Activated T-cell treated with anti-CD3 and anti-CD28 coated beads for 1 hour (primary cell): ENCODE results near the gene CELF2.
"Not testable (repeated sequence)": the region's sequence is repeated elsewhere in the genome, so short reads cannot be mapped to it uniquely, and the experiment has no call there.

Experiments used
- DNase-seq: peaks from one replicate; pipeline ENCODE4 v3.0.0-alpha.2; 2020; ENCODE audit warnings: low read depth

CELF2 gene

DNA sequence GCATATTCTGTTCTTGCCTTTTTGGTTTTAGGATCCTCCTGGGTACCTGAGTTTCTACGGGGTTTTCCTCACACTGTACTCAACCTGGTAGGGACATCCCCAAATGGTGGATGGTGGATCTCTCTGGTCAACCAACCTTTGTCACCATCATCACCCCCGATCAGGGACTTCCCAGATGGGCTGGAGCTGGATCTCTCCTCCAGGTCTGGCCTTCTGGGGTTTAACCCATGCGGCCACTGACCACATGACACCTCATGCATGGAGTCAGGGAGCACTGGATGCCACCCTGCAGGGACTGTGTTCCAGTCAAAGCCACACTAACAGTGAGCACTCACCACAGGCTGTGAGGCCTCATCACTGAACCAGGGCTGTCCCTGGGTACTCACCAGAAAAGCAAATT lies 80.0 kb downstream of the CELF2 start:
- no peak for DNase-seq

DNA sequence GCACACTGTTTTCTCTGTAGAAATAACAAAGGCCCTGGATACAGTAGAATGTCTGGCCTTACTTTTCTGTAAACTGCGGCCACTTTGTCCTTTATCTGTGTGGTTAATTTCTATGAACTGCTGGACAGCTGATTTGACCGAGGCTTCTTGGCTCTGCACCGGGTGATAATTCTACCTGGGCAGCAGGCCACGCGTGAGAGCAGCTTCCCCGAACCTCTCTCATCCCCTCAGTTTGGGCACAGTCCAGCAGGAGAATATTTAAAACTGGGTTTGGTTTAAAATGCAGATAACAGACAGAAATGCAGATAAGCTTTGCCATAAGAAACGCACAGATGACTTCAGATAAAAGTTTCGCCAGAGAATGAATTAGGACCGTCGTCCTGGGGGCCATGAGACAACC lies 81.0 kb downstream of the CELF2 start:
- no peak for DNase-seq

DNA sequence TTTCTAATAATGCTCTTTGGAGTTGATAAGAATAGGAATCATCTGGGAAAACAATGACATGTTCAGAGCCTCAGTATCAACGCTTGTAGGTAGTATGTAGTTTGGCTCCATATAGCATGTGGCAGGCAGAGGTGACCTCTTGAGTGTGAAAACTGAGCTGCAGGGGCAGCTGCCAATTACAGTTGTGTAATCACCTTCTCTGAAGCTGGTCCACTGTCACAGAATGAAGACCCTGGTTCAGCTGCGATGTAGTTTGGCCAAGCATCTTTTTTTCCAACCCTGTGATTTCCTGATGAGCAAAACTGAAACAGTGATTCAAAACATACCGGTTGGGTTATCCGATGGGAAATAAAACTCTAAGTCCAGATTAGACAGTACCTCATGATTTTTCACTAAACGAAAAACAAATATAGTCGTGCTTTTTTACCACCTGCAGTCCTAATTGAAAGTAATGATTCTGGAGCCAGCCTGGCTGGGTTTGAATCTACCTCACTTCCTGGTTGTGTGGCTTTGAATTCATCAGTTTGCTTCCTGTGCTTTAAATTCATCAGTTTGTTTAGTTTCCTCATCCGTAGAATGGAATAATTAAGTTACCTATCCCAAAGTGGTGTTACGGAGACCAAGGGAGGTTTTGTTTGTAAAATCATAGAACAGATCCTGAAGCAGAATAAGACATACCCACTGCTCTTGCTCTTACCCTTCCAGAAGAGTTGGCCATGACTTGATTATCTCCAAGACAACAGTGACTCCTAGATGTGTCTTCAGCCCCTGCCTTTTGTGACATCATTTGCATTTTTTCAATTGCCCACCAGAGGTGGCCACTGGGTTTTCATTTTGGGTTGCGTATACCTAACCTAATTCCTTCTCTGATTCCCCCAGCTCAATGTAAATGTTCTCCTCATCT lies 87.4 kb downstream of the CELF2 start:
- no peak for DNase-seq

DNA sequence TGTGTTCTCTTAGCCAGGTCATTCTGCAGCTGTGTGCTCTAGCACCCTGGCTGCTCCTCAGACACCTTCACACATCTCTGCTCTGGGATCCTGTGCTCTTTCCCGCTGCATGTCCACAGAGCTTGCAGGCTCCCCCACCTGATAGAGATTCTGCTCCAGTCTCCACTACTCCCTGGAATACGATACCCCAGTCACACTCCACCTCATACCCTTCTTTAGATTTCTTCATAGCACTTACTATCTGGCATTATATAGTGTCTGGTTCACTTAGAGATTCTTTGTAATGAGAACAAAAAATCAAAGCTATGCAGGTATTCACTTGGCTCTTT lies 88.0 kb downstream of the CELF2 start:
- no peak for DNase-seq

DNA sequence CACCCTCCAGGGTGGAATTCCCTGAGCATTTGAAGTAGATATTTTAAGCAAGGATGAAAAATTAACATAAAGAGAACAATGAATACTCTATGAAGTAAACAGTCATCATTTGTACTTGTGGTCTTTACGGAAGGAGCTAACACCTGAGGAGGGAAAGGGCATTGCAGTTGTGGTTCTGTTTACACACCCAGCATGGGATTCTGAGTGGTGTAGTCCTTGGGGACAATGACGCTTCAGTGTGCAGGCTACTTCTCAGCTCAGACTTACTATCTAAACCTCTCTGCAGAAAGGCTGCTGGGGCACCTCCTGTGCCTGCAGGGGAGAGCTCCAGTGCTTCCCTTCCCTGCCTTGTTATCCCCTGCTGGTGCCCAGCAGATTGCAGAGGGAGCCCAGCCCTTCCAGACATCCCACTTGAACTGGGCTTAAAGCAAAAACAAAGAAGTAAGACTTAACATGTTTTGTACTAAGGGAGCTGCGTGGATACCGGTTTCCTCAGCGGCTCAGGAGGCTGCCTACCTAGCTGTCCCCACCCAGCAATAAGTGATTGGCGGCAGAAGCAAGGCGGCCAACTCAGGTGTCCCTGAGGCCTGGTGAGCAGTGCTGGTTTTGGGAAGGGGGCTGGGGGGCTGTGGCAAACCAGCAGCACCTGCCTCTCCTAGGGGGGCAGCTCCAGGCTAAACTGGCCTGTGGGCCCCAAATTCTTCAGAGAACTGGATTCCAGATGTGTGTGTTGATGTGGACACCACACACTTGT lies 89.1 kb downstream of the CELF2 start:
- no peak for DNase-seq

DNA sequence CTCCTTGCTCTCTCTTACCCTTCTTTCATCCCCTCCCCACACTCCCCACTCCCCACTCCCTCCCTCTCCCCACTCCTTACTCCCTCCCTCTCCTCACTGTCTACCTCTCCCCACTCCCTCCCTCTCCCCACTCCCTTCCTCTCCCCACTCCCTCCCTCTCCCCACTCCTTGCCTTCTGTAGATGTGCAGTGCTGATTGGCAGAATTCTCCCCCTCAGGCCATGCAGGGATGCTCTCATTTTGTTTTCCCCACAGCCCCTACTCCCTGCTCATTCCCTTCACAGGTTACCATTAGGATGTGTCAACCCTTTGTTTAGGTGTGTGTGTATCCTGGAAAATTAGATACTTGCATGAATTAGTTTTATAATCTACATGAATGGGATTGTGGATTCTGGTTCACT lies 90.3 kb downstream of the CELF2 start:
- DNase-seq: no peak

DNA sequence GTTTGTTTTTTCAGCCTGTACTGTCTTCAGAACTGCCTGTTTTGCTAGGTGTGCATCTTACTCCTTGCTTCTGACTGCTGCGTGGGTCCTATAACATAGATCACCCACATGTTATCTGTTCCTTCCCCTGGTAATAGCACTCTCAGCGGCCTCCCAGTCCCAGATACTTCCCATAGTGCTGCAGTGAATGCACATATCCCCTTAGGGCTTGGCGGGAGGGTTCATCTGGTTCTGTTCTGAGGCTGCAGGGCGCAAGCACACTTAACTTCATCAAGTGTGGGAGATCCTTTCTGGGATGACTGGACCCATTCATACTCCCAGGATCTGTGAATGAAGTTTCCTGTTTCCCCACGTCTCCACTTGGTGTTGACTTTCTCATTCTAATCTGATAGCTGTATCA lies 90.7 kb downstream of the CELF2 start:
- no peak for DNase-seq

DNA sequence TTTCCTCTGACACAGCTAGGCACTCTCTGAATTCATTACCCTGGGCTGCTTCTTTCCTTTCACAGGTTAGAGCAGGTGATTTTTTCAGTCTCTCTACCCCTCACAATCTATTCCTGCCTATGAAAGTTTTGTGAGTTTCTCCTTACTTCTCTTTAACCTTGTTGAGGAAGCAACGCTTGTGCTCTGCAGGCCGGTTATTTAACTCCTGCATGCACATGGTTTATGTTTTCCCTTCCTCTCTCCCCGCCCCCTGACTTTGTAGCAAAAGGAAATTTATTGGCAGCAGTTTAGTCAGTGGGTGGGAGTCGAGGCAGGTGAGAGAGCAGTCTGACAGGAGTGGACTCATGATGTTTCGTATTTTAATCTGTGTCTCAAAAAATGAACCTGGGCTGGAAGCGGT lies 91.9 kb downstream of the CELF2 start:
- no peak for DNase-seq

DNA sequence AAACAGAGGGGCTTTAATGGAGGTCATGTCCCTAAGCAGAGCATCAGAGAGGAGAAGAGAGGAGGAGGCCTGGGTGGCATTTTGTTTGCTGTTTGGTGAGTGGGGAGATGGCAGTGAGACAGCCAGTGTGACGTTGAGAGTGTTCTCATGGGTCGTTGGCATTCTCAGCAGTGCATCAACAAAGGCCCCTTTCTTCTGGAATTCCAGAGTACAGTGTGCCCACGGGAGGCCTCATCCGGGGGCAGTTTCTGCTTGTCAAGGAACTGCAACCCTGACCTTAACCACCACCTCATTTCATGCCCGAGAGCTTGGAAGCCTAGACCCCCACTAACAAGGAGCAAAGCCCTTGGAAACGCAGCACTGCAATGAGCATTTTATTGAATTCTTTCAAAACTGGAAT lies 92.9 kb downstream of the CELF2 start:
- DNase-seq: no peak

DNA sequence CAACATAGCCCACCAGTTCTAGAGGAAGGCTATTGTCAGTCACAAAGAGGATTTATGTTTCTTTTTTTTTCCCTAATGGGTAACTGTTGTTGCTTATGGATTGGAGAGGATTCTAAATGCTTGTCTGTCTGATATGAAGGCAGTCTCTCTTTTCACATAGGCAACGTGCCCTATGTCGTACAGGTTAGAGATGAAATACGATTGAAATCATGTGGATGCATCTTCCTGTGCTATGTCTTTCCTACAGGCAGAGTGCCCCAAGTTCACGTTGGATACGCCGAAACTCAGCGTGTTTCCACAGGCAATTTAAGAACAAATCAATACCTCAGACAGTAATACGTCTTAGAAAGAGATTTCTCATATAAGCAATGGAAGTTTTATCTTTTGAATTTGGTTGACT lies 93.8 kb downstream of the CELF2 start:
- DNase-seq: no peak

DNA sequence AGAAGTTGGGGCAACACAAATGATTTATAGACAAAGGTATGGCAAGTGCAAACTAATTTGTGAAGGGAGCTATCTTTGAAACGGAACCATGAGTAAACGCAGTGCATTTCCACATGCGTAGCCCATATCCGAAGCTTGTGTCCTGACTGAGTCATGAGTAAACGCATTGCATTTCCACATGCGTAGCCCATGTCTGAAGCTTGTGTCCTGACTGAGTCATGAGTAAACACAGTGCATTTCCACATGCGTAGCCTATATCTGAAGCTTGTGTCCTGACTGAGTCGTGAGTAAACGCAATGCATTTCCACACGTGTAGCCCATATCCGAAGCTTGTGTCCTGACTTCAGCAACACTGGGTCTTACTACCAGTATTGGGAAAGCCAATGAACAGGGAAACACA lies 95.0 kb downstream of the CELF2 start:
- DNase-seq: no peak

DNA sequence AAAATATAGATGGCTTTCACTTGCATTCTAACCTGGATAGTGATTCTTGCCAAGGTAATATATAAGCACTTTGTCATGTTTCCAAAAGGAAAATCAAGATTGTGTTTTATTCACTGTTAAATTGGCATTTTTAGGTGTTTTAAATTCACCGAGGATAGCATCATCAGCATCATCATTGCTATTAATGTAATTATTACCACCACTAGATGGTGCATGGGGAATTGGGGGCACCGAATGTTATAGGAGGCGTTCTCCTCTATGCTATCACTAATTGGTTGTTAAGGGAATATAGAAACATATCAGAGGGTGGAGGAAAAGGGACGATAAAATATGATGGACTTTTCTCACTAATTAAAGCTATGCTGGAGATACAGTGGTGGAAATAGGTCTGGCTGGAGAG lies 95.5 kb downstream of the CELF2 start:
- no peak for DNase-seq

DNA sequence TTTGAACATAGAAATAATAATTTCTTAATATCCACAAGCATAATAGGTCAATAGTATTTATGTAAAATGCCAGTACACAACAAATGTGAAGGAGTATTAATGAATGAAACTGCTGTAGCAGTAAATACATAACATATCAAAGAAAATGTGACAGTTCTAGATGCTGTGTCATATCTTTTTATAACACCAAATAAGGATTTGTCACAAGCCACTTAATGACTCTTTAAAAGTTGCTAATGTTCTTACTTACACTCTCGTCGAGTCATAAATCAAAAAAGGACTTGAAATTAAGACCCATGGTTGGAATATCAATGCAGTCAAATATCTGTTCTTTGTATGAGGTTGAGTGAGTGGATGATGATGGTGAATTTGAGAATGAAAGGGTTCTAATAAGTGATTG lies 96.6 kb downstream of the CELF2 start:
- no peak for DNase-seq

DNA sequence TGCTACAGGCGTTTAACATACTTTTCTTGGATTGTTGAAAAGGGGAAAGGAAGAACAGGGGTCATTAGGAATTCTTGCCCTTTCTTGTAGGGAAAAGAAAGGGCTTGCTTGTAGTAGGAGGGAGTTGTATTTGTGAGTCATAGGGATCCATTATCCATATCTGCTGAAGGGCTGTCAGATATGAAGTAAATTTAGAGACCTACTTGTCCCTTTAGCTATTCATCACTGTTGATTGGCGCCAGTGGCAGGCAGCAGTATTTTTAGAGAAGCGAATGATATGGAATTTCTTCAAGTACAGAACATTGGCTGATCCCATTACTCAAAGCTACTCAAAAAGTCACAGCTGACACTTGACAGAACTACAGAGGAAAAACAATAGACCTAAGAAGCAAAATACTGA lies 97.7 kb downstream of the CELF2 start:
- no peak for DNase-seq

DNA sequence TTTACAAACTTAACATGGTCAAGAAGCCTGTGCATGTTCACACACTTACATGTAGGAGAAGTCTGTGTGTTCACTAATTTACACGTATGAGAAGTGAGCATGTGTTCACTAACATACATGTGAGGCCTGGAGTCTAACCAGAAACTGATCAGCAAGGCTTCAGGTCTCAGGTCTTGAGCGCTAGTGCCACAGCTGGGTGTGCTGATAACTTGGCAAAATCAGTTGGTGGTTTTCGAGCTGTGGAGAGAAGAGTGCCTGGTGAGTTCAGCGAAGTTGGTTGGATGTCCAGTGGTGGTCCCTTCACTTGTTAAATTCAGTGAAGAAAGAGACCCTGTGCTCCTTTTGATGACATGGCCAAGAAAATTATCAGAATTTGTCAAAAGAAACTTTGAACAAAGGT lies 98.7 kb downstream of the CELF2 start:
- DNase-seq: no peak

DNA sequence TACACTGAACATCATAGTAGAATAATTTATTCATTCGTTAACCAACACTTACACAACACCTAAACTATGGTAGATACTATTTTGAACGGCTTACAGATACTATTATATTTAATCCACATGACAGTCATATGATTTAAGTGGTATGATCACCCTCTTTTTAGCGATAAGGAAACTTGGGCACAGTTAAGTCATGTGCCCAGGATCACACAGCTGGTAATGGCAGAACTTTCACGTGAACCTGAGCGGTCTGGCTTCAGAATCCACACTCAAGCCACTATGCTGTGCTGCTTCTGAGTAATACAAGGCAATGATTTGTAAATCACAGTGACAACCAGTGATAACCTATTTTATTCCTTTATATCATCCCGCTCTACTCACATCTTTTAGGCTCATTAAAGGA lies 99.1 kb downstream of the CELF2 start:
- DNase-seq: no peak

DNA sequence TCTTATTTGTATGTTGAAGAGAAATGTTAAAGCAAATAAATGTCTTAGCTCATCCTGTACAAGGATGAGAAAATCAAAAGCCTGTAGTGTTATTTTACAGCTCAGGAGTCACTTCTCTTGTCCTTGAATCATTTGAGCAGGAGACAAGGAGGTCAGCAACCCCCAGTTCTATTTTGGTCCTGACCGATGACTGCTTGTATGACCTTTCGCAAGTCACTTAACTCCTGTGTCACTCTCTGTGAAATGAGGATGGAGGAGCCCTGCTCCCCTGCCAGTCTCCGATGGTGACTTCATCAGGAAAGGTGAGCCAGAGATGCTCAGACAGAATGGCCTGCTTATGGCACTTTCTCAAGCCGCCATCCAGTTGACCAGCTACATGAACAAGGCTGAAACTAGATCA lies 101.0 kb downstream of the CELF2 start:
- DNase-seq: no peak

DNA sequence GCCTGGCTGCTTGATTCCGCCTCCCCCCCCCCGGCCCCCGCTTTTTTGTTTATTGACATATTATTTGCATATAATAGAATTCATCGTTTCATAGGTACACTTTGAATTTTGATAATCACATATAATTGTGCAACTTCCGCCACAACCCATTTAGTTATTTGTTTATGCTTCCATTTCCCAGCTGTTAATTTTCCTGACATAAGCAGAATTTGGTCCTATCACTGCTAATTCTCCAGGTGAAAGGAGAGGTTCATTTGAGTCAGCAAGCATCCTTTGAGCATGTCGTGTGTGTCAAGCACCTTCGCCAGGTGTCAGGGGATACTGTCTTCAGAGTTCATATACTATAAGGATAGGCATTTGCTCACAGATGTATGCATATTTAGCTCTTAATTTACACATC lies 102.2 kb downstream of the CELF2 start:
- no peak for DNase-seq

DNA sequence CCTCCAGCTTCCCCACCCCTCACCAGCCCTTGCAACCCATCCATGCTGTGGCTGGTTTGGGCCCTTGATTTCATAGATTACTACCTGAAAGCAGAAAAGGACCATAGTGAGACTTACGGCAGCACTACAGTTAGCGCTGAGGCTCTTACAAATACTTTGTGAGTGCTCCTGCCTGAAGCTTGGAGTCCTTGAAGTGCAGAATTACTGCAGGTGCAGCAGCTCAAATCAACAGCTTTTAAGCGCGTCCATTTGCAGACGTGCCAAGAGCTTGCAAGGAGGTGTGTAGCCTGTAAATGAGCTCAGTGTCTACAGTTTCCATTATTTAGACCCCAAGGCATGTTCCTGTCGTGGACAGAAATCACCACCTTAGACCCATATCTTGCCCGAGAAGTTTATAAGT lies 103.0 kb downstream of the CELF2 start:
- no peak for DNase-seq

DNA sequence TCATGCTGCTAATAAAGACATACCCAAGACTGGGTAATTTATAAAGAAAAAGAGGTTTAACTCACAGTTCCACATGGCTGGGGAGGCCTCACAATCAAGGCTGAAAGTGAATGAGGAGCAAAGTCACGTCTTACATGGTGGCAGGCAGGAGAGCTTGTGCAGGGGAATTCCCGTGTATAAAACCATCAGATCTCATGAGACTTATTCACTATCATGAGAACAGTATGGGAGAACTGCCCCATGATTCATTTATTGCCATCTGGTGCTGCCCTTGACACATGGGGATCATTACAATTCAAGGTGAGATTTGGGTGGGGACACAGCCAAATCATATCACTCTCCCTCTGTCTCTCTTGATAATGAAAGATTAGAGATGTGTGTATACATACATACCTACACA lies 106.2 kb downstream of the CELF2 start:
- DNase-seq: not testable (repeated sequence)

DNA sequence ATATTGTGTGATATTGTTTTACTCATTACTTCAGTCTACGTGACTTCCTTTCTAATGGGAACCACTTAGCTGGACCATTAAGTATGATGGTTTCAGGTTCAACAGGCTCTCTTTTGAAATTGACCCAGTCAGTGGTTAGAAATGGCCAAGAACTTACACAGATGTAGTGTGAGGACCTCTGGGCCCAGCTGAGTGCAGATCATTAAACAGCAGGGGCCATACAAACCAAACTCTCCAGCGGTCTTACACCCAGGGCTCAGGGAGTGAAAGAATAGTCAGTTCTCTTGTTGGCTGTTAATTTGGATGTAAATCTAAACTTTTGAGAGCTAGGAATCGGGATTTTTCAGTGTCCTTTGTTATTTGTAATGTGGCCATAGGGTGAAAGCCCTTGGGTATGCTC lies 107.3 kb downstream of the CELF2 start:
- DNase-seq: no peak

DNA sequence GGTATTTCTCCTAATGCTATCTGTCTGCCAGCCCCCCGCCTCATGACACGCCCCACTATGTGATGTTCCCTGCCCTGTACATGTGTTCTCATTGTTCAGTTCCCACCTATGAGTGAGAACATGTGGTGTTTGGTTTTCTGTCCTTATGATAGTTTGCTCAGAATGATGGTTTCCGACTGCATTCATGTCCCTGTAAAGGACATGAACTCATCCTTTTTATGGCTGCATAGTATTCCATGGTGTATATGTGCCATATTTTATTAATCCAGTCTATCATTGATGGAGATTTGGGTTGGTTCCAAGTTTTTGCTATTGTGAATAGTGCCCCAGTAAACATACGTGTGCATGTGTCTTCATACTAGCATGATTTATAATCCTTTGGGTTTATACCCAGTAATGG lies 109.3 kb downstream of the CELF2 start:
- not testable (repeated sequence) for DNase-seq

DNA sequence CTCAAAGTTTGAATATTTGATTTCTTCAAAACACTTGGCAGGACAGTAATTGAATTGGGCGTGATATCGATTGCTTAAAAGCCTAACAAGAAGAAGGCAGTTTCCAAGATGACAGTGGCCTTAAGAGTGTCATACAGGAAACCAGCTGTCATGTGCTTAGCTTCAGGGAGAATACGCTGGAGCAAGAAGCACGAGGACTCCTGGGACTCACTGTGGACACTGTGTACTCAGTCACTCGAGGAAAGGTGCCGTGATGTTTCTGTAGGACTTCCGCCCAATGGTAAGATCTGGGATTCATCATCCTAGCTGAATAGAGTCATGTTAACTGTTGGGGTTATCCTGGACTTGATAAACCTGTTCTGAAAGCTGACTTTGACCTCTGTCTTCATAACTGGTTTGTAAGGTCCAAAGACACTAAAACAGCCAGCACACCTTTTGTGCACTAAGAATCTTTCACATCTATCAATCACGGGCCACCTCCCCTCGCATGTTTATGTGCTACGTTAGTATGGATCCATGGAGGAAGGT lies 113.5 kb downstream of the CELF2 start:
- DNase-seq: no peak

DNA sequence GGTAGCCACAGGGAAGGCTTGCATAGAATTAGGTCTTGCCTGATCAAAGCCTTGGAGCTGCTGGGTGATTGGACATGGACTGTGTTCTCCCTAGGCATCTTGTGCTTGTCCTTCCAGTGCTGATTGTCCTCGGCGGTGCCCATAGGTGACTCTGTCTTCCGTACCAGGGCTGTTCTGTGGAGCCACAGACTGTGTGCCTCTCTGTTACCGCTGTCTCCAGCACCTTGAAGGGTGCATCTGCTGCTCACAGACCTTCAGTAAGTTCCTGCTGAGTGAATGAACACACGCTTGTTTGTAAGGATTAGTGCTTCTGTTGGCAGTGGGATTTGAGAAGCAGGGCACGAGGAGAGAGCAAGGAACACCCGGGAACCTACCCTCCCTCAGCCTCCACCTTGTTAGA lies 116.7 kb downstream of the CELF2 start:
- DNase-seq: no peak
